ENCODE results near the gene POLG.
"Not testable (repeated sequence)": the region's sequence is repeated elsewhere in the genome, so short reads cannot be mapped to it uniquely, and the experiment has no call there.

The POLG gene

GRCh38 chr15:89277281-89277680 lies 57.3 kb downstream of the POLG start:
- FAIRE-seq = not testable (repeated sequence)
